HepG2 (cell line): ENCODE measurements around the gene LAMC3.

Experiments
- CBFB ChIP-seq: sonication (generic); formaldehyde crosslinking; IDR thresholded peaks from 2 replicates; pipeline ENCODE4 v1.4.0; 2020; ENCODE audit warnings: missing genetic modification reagents
- EED ChIP-seq: sonication (generic); formaldehyde crosslinking; IDR thresholded peaks from 2 replicates; pipeline ENCODE4 v1.5.0; 2020; ENCODE audit warnings: mild to moderate bottlenecking, missing genetic modification reagents
- ELF1 ChIP-seq: sonication (generic); formaldehyde crosslinking; IDR thresholded peaks from 2 replicates; pipeline ENCODE4 v1.4.0; 2020; ENCODE audit warnings: missing genetic modification reagents
- FOXA1 ChIP-seq, 2 experiments: fragments of 450-650 bp in 1 of 2; sonication (generic) in 1 of 2; formaldehyde crosslinking in 1 of 2; IDR thresholded peaks; 2 replicates each; pipeline versions ENCODE4 v1.4.0 to v1.6.1; 2016 to 2020; ENCODE audit warnings: missing genetic modification reagents in 1 of 2
- FOXK1 ChIP-seq: sonication (generic); formaldehyde crosslinking; IDR thresholded peaks from 2 replicates; pipeline ENCODE4 v1.4.0; 2020; ENCODE audit warnings: low read depth, missing genetic modification reagents, borderline replicate concordance
- JUN ChIP-seq: sonication (generic); formaldehyde crosslinking; IDR thresholded peaks from 2 replicates; pipeline ENCODE4 v1.4.0; 2020; ENCODE audit warnings: mild to moderate bottlenecking, missing genetic modification reagents
- NR2F2 ChIP-seq: IDR thresholded peaks from 2 replicates; pipeline ENCODE4 v1.6.1; 2012; ENCODE audit warnings: low read depth, inconsistent platforms, borderline replicate concordance
- RAD21 ChIP-seq: fragments of 450-650 bp; formaldehyde crosslinking; IDR thresholded peaks from 2 replicates; pipeline ENCODE4 v1.5.0; 2020; ENCODE audit warnings: mild to moderate bottlenecking
- SIN3B ChIP-seq: fragments of 150-350 bp; IDR thresholded peaks from 2 replicates; pipeline ENCODE4 v1.6.1; 2014; ENCODE audit warnings: low read length
- SP5 ChIP-seq: IDR thresholded peaks from 2 replicates; pipeline ENCODE4 v1.6.1; 2016; ENCODE audit warnings: low read depth, borderline replicate concordance
- ZBTB7A ChIP-seq: sonication (generic); formaldehyde crosslinking; IDR thresholded peaks from 2 replicates; pipeline ENCODE4 v1.8.0; 2022; ENCODE audit warnings: mild to moderate bottlenecking, missing genetic modification reagents
- ZFP36 ChIP-seq: fragments of 150-350 bp; IDR thresholded peaks from 2 replicates; pipeline ENCODE4 v1.6.1; 2018; ENCODE audit warnings: borderline replicate concordance, low read length, low read depth; ENCODE audit not compliant: partially characterized antibody
- ZNF639 ChIP-seq: conservative IDR thresholded peaks from 2 replicates; pipeline ENCODE4 v1.6.1; 2018; ENCODE audit warnings: missing genetic modification reagents
- TF ChIP-seq, protein P1 (sequence below): sonication (generic); formaldehyde crosslinking; IDR thresholded peaks from 2 replicates; pipeline ENCODE4 v1.4.0; 2020; ENCODE audit warnings: missing genetic modification reagents, mild to moderate bottlenecking, borderline replicate concordance

DNA sequence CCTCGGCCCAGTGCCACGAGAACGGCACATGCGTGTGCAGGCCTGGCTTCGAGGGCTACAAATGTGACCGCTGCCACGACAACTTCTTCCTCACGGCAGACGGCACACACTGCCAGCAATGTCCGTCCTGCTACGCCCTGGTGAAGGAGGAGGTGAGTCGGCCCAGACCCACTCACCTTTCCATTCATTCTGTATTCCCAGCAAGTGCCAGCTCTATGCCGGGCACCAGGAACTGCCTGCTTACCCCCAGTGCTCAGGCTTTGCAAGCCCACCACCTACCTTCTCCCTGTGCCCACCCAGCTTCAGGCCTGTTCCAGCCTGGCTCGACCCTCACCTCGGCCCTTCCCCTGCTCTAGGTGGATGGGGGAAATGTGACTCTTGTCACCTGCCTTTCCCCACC is 60.7 kb downstream of the LAMC3 start:
- TF ChIP-seq ZNF639 (CRISPR knock-in tag) (no peak), RAD21 (no peak), SIN3B (no peak), ZBTB7A (no peak), JUN (CRISPR knock-in tag) (no peak), FOXK1 (CRISPR knock-in tag) (no peak), ZFP36 (no peak), NR2F2 (no peak), CBFB (CRISPR knock-in tag) (no peak), SP5 (no peak), EED (CRISPR knock-in tag) (no peak), FOXA1 (IDR thresholded peaks at IDR 0.05) (no peak), FOXA1 (CRISPR knock-in tag; IDR thresholded peaks at IDR 0.05) (no peak), ELF1 (CRISPR knock-in tag) (no peak)
- TF ChIP-seq, protein P1, sequence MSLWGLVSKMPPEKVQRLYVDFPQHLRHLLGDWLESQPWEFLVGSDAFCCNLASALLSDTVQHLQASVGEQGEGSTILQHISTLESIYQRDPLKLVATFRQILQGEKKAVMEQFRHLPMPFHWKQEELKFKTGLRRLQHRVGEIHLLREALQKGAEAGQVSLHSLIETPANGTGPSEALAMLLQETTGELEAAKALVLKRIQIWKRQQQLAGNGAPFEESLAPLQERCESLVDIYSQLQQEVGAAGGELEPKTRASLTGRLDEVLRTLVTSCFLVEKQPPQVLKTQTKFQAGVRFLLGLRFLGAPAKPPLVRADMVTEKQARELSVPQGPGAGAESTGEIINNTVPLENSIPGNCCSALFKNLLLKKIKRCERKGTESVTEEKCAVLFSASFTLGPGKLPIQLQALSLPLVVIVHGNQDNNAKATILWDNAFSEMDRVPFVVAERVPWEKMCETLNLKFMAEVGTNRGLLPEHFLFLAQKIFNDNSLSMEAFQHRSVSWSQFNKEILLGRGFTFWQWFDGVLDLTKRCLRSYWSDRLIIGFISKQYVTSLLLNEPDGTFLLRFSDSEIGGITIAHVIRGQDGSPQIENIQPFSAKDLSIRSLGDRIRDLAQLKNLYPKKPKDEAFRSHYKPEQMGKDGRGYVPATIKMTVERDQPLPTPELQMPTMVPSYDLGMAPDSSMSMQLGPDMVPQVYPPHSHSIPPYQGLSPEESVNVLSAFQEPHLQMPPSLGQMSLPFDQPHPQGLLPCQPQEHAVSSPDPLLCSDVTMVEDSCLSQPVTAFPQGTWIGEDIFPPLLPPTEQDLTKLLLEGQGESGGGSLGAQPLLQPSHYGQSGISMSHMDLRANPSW (CRISPR knock-in tag): no peak
